Epithelial cell of proximal tubule (primary cell): ENCODE data around the gene MAP7. TPM values are rescaled to one million over a fixed set of nuclear protein-coding genes. Genes with fewer than 3 reads are reported as not detected.
A peak's percentile ranks its signal among the peaks of the same experiment; 100 is the strongest.

ENCODE experiments used
- DNase-seq: peaks from one replicate; pipeline ENCODE4 v3.0.0-alpha.2; 2011; ENCODE audit warnings: low read depth
- H3K4me3 ChIP-seq: 2 replicates; pipeline ENCODE4 v1.5.1; 2011; ENCODE audit warnings: low read depth, mild to moderate bottlenecking, low read length
- CTCF ChIP-seq: conservative IDR thresholded peaks from 2 replicates; pipeline ENCODE4 v1.5.1; 2012; ENCODE audit warnings: low read depth, mild to moderate bottlenecking, low read length
- total RNA-seq: library from RNA; depleted of rRNA; stranded (reverse); fragments of >200 nt; gene quantifications from 2 replicates; pipeline ENCODE4 v1.2.3, GENCODE V29; 2015

Gene MAP7
- total RNA-seq, 1 donor from 2014 or later = 16.1 TPM

GRCh38 chr6:136344420-136344819 is 205.8 kb downstream of the MAP7 start:
- DNase-seq = no peak
- H3K4me3 ChIP-seq = no peak overlapping the region
- TF ChIP-seq CTCF = no peak

- TF ChIP-seq CTCF = no peak
- DNase-seq = no peak
- no peak overlapping the region for H3K4me3 ChIP-seq
These were observed 206.5 kb downstream of the MAP7 start for GRCh38 chr6:136343700-136344099.

GRCh38 chr6:136343275-136343674 is 206.9 kb downstream of the MAP7 start:
- no peak for TF ChIP-seq CTCF
- H3K4me3 ChIP-seq = no peak overlapping the region
- DNase-seq = no peak

DNA sequence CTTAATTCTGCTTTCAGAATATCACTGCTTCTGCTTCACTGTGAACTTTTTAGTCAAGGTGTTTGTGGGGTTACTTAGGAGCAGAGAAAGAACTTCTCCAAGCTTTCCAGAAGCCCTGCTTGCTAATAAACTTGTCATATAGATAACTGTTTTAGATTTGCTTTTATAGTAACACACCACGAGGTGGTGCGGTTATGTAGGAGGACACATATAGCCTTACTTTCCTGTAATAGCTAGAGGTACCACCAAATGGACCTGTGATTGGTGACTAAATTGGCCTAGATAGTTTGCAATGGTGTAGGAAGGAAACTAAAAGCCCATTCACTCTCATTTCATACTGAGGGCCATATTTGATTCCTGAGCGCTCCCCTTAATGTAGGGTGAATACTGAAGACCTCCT is 208.3 kb downstream of the MAP7 start:
- H3K4me3 ChIP-seq = no peak overlapping the region
- TF ChIP-seq CTCF = no peak
- DNase-seq = no peak

- DNase-seq = no peak
- no peak overlapping the region for H3K4me3 ChIP-seq
- no peak for TF ChIP-seq CTCF
These were observed 208.9 kb downstream of the MAP7 start for GRCh38 chr6:136341367-136341766.

DNA sequence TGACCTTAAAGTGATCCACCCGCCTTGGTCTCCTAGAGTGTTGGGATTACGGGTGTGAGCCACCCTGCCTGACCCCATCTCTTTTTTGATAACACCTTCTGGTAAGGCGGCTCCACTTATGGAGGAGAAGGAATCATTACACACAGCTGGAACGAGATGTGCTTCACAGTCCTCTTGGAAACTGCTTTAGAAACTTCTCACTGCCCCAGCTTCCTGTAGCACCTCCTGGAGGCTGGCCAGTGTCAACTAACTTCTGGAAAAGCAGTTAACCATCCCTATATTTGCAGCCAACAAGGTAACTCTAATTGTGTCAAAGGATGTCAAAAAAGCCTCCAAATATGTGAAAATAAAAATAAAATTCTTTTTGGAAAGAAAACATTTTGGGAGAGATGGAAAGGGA is 211.7 kb downstream of the MAP7 start:
- no peak overlapping the region for H3K4me3 ChIP-seq
- no peak for DNase-seq
- TF ChIP-seq CTCF = peak; percentile 21

GRCh38 chr6:136337606-136338005 is 212.6 kb downstream of the MAP7 start:
- no peak for DNase-seq
- TF ChIP-seq CTCF = no peak
- H3K4me3 ChIP-seq = no peak overlapping the region
